Activated B cell treated with CpG ODN at 0.5 μM for 24 hours (primary cell): ENCODE results near the gene PKIB. TPM values are rescaled to one million over a fixed set of nuclear protein-coding genes. Genes with fewer than 3 reads are reported as not detected.

Source experiments
- ATAC-seq: fragments of 200-7000 bp; cut with Tn5 transposase; one replicate; pipeline ENCODE4 v1.10.0; 2021; ENCODE audit warnings: low read depth, mild to moderate bottlenecking, moderate library complexity
- CTCF ChIA-PET: fragments of 350-600 bp; sonication (Branson Sonifier 250); formaldehyde crosslinking; loops from one replicate; lab custom pipeline; 2021; ENCODE audit warnings: antibody characterized with exemption; lab: Charles Lee
- POLR2A ChIA-PET: fragments of 350-600 bp; sonication (Branson Sonifier 250); formaldehyde crosslinking; loops from one replicate; lab custom pipeline; 2021; ENCODE audit warnings: antibody characterized with exemption; lab: Charles Lee
- DNase-seq: peaks from one replicate; pipeline ENCODE4 v3.0.0; 2022
- H3K27ac Mint-ChIP-seq: one replicate; pipeline ENCODE4 v1.8.0; 2020; ENCODE audit warnings: mixed read lengths
- H3K27me3 Mint-ChIP-seq: one replicate; pipeline ENCODE4 v1.8.0; 2021; ENCODE audit warnings: mixed read lengths
- H3K36me3 Mint-ChIP-seq: one replicate; pipeline ENCODE4 v1.8.0; 2021; ENCODE audit warnings: low read depth, mixed read lengths
- H3K4me1 Mint-ChIP-seq: one replicate; pipeline ENCODE4 v1.8.0; 2021; ENCODE audit warnings: mixed read lengths
- H3K4me3 Mint-ChIP-seq: one replicate; pipeline ENCODE4 v1.8.0; 2020; ENCODE audit warnings: mild to moderate bottlenecking, mixed read lengths
- H3K9me3 Mint-ChIP-seq: one replicate; pipeline ENCODE4 v1.8.0; 2020; ENCODE audit warnings: mixed read lengths
- intact Hi-C: fragments of 100-400 bp; cut with micrococcal nuclease; formaldehyde crosslinking; loops from one replicate; pipeline ENCODE4 v1.15.1; 2024
- total RNA-seq: library from RNA; stranded (reverse); gene quantifications from 2 replicates; pipeline ENCODE4 v1.2.3, GENCODE V29; 2022
- TF ChIP-seq, protein P1 (sequence below): fragments of 200-600 bp; IDR thresholded peaks from one replicate; pipeline ENCODE4 v1.8.0; 2022; ENCODE audit warnings: antibody characterized with exemption, mild to moderate bottlenecking

PKIB gene
- total RNA-seq, 1 donor from 2014 or later, result 1.2 TPM

DNA sequence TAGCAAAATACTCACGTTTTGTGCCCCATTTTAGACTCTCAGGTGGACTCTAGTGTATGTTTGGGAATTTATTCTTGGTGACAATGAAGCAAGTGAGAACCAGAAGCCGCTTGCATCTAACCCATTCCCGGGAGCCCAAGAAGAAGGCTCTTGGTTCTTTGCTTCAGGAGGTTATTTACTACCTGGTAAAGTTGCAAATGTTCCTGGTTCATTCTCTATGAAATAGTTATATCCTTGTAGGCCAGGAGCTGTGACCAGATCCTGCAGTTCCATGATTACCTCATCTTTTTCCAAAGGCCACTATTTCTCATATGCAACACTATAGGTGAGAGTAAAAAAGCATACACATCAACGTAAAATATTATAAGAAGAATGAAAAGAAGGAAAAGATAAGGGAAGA lies 108.4 kb downstream of the PKIB start:
- Mint-ChIP-seq H3K36me3 (no peaks in the 10 kb centered on the region), H3K27me3 (peaks cover 7% of the 10 kb centered on the region), H3K27ac (no peak overlapping the region), H3K4me3 (no peak overlapping the region), H3K9me3 (no peaks in the 10 kb centered on the region), H3K4me1 (no peaks in the 10 kb centered on the region)
- CTCF ChIA-PET, result interaction anchor here (1.2 kb wide), 1 partner anchor 9 kb away, joined by 3 read pairs; no protein-coding TSS in a partner anchor
- intact Hi-C loops, result no loop called here
- ATAC-seq (no peak), DNase-seq (no peak)
- POLR2A ChIA-PET, result no interaction called here
- TF ChIP-seq, protein P1, sequence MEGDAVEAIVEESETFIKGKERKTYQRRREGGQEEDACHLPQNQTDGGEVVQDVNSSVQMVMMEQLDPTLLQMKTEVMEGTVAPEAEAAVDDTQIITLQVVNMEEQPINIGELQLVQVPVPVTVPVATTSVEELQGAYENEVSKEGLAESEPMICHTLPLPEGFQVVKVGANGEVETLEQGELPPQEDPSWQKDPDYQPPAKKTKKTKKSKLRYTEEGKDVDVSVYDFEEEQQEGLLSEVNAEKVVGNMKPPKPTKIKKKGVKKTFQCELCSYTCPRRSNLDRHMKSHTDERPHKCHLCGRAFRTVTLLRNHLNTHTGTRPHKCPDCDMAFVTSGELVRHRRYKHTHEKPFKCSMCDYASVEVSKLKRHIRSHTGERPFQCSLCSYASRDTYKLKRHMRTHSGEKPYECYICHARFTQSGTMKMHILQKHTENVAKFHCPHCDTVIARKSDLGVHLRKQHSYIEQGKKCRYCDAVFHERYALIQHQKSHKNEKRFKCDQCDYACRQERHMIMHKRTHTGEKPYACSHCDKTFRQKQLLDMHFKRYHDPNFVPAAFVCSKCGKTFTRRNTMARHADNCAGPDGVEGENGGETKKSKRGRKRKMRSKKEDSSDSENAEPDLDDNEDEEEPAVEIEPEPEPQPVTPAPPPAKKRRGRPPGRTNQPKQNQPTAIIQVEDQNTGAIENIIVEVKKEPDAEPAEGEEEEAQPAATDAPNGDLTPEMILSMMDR, result no peak

DNA sequence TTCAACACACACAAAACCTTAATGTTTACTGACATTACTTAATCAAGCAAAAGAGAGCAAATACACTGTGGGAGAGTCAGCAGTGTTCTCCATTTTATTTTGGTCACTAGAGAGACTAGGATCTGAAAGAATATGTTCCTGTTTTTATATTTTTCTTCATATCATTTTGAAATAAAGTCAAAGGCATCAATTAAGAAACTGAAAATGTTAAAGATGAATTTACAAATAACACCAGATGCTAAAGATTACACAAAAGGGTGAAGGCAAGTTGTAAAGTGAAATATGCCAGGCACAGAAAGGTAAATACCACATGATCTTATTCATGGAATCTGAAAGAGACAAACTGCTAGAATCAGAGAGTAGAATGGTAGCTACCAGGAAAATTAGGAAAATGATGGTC lies 109.0 kb downstream of the PKIB start:
- Mint-ChIP-seq H3K4me1 (no peaks in the 10 kb centered on the region), H3K27ac (no peak overlapping the region), H3K36me3 (no peaks in the 10 kb centered on the region), H3K4me3 (no peak overlapping the region), H3K27me3 (peaks cover 7% of the 10 kb centered on the region), H3K9me3 (no peaks in the 10 kb centered on the region)
- ChIA-PET POLR2A (no interaction called here), CTCF (no interaction called here)
- intact Hi-C loops, result no loop called here
- ATAC-seq (no peak), DNase-seq (no peak)
- TF ChIP-seq, protein P1, result no peak

DNA sequence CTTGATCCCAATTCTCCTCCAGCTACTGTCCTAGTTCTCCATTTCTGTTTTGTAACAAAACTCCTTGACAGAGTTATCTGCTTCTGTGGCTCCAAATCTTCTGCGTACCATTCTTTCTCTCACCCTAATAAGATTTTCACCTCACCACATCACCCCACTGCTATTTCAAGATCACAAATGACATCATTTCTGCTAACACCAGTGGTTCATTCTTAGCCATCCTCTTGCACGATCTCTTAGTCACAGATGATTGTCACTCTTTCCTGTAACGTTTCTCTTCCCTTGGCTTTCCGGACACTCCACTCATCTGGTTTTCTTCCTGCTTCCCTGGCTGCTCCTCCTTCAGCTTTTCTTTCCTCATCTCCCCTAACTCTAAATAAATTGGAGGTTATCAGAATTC lies 112.5 kb downstream of the PKIB start:
- Mint-ChIP-seq H3K36me3 (no peaks in the 10 kb centered on the region), H3K4me1 (no peaks in the 10 kb centered on the region), H3K4me3 (no peak overlapping the region), H3K9me3 (no peaks in the 10 kb centered on the region), H3K27me3 (peaks cover 1% of the 10 kb centered on the region), H3K27ac (no peak overlapping the region)
- intact Hi-C loops, result no loop called here
- ATAC-seq (no peak), DNase-seq (no peak)
- TF ChIP-seq, protein P1, result no peak
- ChIA-PET CTCF (interaction anchor here (1.5 kb wide), 1 partner anchor 117 kb away, joined by 3 read pairs; no protein-coding TSS in a partner anchor), POLR2A (no interaction called here)

DNA sequence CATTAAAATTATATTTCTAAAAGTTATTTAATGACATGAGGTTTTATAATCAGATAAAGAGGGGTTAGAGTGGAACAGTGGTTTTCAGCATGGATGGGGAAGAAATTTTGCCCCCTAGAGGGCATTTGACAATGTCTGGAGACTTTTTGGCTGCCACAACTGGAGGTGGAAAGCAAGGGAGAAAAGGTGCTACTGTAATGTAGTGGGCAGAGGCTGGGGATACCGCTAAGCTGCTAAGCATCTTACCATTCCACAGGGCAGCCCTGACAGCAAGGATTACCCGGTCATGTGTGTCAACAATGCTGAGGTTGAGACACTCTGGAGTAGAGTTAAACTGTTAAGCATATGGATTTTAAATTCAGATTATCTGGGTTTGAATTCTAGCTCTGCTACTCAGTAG lies 116.4 kb downstream of the PKIB start:
- H3K4me1 Mint-ChIP-seq, result no peaks in the 10 kb centered on the region
- intact Hi-C loops, result loop anchor here (1.0 to 5.0 kb wide), 2 partner anchors 234 to 249 kb away; no protein-coding TSS in a partner anchor
- CTCF ChIA-PET, result interaction anchor here (3.5 kb wide), 1 partner anchor 112 kb away, joined by 26 read pairs; no protein-coding TSS in a partner anchor

DNA sequence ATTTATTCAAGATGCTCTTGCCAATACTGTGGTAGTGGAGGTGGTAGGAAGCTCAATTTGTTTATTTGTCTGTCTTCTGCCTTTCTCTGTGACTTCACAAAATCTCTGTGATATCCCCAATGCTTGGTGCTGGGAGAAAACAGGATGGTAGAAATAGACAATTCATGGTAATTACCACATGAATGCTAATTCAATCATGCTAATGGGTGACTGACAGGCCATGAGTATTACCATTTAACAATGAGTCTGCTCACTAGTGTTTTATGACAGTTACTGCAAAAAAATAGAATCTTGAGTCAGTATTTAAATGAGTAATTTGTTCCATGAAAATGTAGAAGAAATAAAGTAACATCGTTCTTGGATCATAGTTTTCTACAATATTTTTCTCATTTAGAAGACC lies 117.0 kb downstream of the PKIB start:
- H3K9me3 Mint-ChIP-seq, result no peaks in the 10 kb centered on the region
- POLR2A ChIA-PET, result no interaction called here
- CTCF ChIA-PET, result interaction anchor here (0.9 to 3.5 kb wide), 3 partner anchors 9 to 588 kb away, joined by 3 to 26 read pairs (median 4); no protein-coding TSS in a partner anchor

More for the DNA sequence above, 116.4 kb downstream of the PKIB start:
- H3K4me3 Mint-ChIP-seq, result no peak overlapping the region
- H3K36me3 Mint-ChIP-seq, result no peaks in the 10 kb centered on the region
- DNase-seq, result no peak
- ATAC-seq, result no peak
- no peaks in the 10 kb centered on the region for H3K9me3 Mint-ChIP-seq
- TF ChIP-seq, protein P1, result no peak
- no peak overlapping the region for H3K27ac Mint-ChIP-seq
- POLR2A ChIA-PET, result no interaction called here
- H3K27me3 Mint-ChIP-seq, result peaks cover 3% of the 10 kb centered on the region

More for the DNA sequence above, 117.0 kb downstream of the PKIB start:
- H3K36me3 Mint-ChIP-seq, result no peaks in the 10 kb centered on the region
- peaks cover 3% of the 10 kb centered on the region for H3K27me3 Mint-ChIP-seq
- intact Hi-C loops, result loop anchor here (5.0 kb wide), 1 partner anchor 250 kb away; no protein-coding TSS in a partner anchor
- no peak overlapping the region for H3K27ac Mint-ChIP-seq
- DNase-seq (no peak), ATAC-seq (no peak)
- H3K4me1 Mint-ChIP-seq, result no peaks in the 10 kb centered on the region
- TF ChIP-seq, protein P1, result no peak
- no peak overlapping the region for H3K4me3 Mint-ChIP-seq
